Posterior vena cava (tissue), 2 donors: ENCODE measurements around the gene MYO3B. TPM values are rescaled to one million over a fixed set of nuclear protein-coding genes. Genes with fewer than 3 reads are reported as not detected.
"Not testable (repeated sequence)": the region's sequence is repeated elsewhere in the genome, so short reads cannot be mapped to it uniquely, and the experiment has no call there.

ENCODE experiments used
- DNase-seq: peaks from one replicate; pipeline ENCODE4 v3.0.0-alpha.2; 2020; ENCODE audit warnings: low spot score
- intact Hi-C, 2 donors: fragments of 100-400 bp; cut with DNase I; formaldehyde crosslinking; loops; one replicate each; pipeline versions ENCODE4 v1.14.1 to v1.14.2; 2022 to 2023
- total RNA-seq, 2 donors: library from RNA; stranded (reverse); fragmentation: NEBNext Ultra II Directional; extraction: Animal tissue kit (Norgen Biotek cat#: 25700); gene quantifications; one replicate each; pipeline ENCODE4 v1.2.1, GENCODE V29; 2021
- donor health status: DM: yes; HTN: yes; CAD: no.
- donor health status: DM: yes; HTN: yes; CAD: no.

Gene MYO3B
- total RNA-seq, 2 donors from 2014 or later = 0.05 TPM; not detected in 1

DNA sequence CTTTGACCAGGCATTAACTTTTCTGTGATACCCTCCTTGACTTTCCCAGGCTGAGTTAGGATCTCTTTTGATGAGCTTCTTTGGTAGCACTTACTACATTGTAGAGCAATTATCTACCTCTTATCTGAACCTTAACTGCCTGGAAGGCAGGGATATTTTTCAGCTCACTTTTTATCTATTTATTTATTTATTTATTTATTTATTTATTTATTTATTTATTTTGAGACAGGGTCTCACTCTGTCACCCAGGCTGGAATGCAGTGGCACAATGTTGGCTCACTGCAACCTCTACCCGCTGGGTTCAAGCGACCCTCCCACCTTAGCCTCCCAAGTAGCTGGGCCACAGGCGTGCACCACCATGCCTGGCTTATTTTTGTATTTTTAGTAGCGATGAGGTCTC lies 294.6 kb downstream of the MYO3B start:
- intact Hi-C loops, DNase-seq: not testable (repeated sequence)

DNA sequence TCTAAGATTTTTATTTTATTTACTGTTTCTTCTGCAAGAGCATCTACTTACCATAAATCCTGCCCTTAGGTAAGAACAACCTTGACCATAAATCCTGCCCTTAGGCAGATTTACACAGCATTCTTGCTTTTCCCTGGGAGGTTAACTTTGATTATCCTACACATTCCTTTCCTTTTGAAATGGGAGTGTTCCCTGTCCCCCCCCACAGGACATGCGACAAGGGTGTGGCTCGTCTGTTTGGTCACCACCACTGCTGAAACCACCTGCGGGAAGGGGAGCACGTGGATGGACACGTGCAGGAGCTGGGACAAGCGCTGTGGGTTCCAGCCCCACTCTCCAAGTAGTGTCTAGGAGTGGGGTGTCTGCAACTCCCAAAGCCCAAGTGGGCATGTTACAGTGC lies 297.9 kb downstream of the MYO3B start:
- intact Hi-C loops = no loop called here
- DNase-seq = no peak

GRCh38 chr2:170477630-170478029 lies 299.7 kb downstream of the MYO3B start:
- no peak for DNase-seq
- intact Hi-C loops = no loop called here

DNA sequence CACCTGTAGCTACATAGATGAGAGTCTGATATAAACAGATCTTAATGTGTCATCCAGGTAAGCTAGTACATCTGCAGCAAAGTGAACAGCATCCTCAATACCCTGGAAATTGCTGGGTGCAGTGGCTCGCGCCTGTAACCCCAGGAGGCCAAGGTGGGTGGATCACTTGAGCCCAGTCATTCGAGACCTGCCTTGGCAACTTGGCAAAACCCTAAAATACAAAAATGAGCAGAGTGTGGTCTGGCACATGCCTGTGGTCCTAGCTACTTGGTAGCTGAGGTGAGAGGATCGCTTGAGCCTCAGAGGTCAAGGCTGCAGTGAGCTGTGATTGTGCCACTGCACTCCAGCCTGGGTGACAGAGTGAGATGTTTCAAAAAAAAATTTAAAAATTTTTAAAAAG lies 303.3 kb downstream of the MYO3B start:
- intact Hi-C loops = loop anchor here in 1 of 2 donors (10.0 kb wide), 1 partner anchor 334 kb away; the partner anchor contains the start of gene GAD1
- no peak for DNase-seq

- DNase-seq = no peak
- intact Hi-C loops = loop anchor here in 1 of 2 donors (10.0 kb wide), 1 partner anchor 330 kb away; the partner anchor contains the start of gene GAD1
Observed at GRCh38 chr2:170484552-170484951, 306.6 kb downstream of the MYO3B start.

GRCh38 chr2:170485254-170486026 lies 307.5 kb downstream of the MYO3B start:
- intact Hi-C loops = loop anchor here in 1 of 2 donors (10.0 kb wide), 1 partner anchor 329 kb away; the partner anchor contains the start of gene GAD1
- no peak for DNase-seq

DNA sequence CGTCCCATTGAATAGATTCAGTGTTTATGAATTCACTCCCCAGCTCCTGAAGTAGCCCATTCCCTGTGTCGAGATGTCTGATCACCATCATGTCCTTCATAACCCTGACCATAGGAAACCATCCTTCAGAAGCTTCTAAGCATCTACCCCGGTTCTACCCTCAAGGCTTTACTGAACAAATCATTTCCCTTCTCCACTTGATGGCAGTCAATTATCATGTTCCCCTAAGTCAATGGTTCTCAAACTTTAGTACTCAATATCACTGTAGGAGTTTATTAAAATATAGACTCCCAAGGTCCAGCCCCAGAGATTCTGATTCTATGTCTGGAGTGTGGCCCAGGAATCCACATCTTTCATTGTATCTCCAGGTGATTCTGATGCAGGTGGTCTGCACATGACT lies 308.8 kb downstream of the MYO3B start:
- intact Hi-C loops = loop anchor here in 1 of 2 donors (10.0 kb wide), 1 partner anchor 328 kb away; the partner anchor contains the start of gene GAD1
- DNase-seq = no peak

GRCh38 chr2:170488807-170489206 lies 310.9 kb downstream of the MYO3B start:
- intact Hi-C loops = loop anchor here in 1 of 2 donors (10.0 kb wide), 1 partner anchor 326 kb away; the partner anchor contains the start of gene GAD1
- DNase-seq = no peak

GRCh38 chr2:170492010-170492409 lies 314.1 kb downstream of the MYO3B start:
- intact Hi-C loops = no loop called here

DNA sequence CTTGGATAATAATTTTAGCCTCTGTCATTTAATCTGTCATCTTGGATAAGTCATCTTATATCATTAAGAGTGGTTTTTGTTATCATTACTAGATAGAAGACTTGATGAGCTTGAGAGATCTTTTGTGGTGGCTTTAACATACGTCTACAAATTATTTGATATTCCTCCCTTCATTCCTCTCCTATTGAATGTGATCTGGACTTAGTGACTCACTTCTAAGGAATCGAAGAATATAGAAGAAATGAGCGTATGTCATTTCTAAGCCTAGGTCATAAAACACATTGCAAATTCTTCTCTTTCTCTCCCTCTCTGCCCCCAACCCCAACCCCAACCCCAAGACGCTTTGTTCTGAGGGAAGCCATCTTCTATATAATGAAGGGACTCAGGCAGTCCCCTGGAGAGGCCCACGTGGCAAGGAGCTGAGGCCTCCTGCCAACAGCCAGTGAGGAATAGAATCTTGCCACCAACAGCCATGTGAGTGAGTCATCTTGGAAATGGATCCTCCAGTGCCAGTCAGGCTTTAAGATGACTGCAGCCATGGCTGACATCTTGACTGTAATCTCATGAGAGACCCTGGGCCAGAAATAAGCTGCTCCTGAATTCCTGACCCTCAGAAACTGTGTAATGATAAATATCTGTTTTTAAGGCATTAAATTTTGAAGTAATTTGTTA lies 315.6 kb downstream of the MYO3B start:
- DNase-seq = no peak
- intact Hi-C loops = no loop called here

More at GRCh38 chr2:170492010-170492409, 314.1 kb downstream of the MYO3B start:
- no peak for DNase-seq

DNA sequence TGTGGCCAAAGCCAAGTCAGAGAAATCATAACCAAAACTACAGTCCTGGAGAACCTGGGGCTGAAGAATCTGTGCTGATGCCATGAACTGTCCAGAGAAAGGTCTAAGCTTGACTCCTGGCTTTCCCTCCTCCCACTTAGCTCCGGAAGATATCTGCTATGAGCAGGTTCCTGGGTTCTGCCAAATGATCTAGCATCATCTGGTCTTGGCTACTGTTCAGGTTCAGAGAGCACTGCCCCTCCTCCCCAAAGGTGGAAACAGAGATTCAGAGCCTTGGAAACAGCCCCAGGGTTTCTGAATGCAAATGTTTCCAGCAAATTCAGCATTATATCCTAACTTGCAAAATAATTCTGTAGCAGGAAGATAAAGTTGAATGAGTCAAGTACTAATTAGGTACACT lies 317.9 kb downstream of the MYO3B start:
- no peak for DNase-seq
- intact Hi-C loops = no loop called here

DNA sequence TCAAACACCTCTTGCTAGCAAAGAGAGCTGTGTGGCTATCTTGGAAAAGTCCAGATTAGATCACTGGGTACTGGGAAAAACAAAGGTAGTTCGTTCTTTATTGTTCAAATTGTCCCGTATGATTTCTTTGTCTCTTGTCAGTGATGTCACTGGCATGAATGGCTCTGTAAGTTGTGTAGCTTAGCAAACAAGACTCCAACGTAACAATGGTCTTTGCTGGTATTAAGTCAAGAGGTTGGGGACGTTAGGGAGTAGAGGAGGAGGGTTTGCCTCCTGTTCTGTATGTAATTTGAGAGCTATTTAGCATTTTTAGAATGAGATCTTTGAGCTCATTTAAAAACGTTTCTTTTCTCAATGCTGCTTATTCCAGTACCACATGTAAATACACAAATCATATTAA lies 320.7 kb downstream of the MYO3B start:
- DNase-seq = no peak
- intact Hi-C loops = no loop called here

DNA sequence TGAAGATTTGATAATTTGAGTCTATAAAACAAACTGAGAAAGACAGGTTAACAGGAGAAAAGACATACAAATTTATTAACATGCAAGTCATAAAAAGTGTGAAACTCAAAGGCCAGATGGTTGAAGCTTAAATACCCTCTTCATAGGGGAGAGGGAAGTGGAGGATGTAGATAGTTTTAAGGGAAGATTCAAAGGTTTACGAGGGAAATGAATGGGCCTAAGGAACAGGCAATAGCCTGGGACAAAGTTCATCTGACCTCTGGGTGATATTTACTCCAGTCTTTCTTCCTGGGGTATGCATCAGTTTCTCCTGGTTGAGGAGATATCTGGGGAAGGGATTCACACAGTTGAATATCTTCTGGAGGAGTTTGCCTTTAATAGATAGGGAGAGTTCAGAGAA lies 322.2 kb downstream of the MYO3B start:
- intact Hi-C loops = no loop called here
- no peak for DNase-seq

GRCh38 chr2:170500770-170501169 lies 322.8 kb downstream of the MYO3B start:
- no peak for DNase-seq
- intact Hi-C loops = no loop called here

GRCh38 chr2:170501421-170502043 lies 323.6 kb downstream of the MYO3B start:
- intact Hi-C loops = no loop called here
- no peak for DNase-seq

DNA sequence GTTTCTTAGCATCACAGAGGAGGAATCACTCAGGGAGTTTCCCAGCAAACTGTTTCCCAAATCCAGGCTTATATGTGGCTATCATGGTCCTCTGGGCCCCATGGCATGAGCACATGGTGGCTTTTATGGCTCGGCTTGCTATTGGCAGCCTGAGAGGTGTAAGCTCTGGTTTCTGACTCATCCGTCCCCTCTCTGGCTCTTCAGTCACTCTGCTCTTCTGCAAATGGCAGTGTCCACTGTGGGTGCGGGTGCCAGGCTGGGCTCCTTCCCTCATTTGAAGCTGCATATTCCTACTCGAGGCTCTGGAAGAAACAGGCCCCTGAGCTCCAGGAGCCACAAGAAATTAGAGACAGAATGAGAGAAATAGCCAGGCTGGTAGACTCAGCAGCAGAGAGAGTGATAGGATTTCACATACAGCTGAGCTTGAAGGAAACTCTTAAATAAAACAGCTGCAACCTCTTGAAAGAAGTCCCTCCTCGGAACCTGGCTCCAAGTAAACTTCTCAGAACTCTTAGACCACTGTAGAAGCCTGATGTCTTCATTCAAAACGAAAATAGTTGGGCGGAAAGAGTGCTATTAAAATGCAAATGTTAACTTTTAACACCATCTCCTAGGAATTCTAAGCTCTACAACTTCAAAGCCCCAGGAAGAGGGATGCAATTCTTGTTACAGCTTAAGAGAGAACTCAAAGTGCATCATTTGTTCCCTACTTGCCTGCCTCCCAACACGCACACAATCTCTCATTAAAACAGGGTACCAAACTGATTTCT lies 324.6 kb downstream of the MYO3B start:
- intact Hi-C loops = no loop called here

DNA sequence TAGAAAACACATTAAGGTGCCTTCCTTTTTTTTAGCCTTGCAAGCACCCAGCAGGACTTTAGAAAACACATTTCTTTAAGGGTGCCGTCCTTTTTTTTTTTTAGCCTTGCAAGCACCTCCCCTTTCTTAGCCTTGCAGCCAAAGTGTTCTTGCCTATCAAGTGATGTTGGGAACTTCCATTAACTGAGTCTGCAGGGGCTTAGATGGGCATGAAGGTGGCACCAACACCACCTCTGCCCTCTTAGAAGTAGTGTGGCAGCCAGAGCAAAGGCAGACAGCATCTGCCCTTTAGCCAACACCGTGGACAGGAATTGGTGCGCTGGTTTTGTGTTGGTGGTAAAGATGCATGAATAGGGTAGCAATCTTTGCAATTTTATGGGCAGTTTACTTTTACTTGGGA lies 325.6 kb downstream of the MYO3B start:
- DNase-seq = no peak
- intact Hi-C loops = no loop called here

More for the DNA sequence above, 324.6 kb downstream of the MYO3B start:
- DNase-seq = no peak

DNA sequence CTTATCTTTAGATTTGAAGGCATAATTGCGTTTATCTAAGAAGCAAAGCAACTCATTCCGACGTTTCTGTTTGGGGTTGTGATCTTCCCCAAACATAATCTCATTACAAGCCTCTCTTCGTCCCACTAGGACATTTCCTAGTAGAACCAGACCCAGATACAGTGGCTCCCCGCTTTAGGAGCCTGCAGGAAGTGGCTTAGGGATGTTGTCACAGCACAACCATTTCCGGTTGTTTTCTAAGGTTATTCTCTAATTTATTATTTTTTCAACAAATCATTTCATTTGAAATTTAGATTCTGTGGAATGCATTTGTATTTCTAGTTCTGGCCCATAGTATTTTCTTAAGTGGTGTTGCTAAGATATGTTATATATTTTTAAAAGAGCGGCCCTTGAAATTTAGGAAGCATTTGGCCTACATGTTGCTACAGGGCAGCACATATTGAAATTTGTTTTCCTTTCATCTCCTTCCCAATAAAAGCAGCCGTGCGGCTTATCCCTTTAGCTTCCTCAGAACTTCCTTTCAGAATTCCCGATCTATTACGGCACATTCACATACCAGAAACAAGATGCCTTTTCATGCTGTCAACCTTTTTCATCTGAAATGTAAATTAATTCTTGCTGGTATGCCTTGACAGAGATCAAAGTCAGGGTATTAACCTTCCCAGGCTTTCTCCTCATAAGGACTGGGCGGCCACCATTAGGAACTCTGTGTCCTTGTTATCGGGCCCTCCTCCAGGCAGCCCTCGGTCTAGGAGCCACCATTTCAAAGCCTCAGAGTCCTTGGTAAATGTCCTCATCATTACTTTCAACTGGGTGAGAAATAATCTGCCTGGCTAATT lies 326.2 kb downstream of the MYO3B start:
- DNase-seq = no peak
- intact Hi-C loops = no loop called here
